GM23248 (cell line): ENCODE measurements around the gene RPL41.

ENCODE experiments used
- EZH2 ChIP-seq: fragments of 200-600 bp; sonication (generic); IDR thresholded peaks from 2 replicates; pipeline ENCODE4 v1.6.1; 2018; ENCODE audit warnings: antibody characterized with exemption, mild to moderate bottlenecking; ENCODE audit not compliant: insufficient read depth, poor library complexity, severe bottlenecking
- EZH2phosphoT487 ChIP-seq: fragments of 200-600 bp; sonication (generic); IDR thresholded peaks from 2 replicates; pipeline ENCODE4 v1.6.1; 2018; ENCODE audit warnings: antibody characterized with exemption, moderate library complexity, mild to moderate bottlenecking, low read depth; ENCODE audit not compliant: insufficient read depth

DNA sequence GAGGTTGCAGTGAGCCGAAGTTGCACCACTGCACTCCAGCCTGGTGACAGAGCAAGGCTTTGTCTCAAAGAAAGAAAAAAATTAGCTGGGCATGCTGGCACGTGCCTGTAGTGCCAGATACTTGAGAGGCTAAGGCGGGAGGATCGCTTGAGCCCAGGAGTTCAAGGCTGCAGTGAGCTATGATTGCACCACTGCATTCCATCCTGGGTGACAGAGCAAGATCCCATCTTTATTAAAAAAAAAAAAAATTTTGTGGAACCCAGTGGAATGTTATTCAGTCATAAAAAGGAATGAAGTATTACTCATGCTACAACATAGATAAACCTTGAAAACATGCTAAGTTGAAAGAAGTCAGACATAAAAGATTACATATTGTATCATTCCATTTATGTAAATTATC lies 44.8 kb upstream of the RPL41 start:
- no peak for TF ChIP-seq EZH2phosphoT487
- TF ChIP-seq EZH2: no peak
